GM10248 (cell line): Measurements from ENCODE around the gene LAMA1.

Source experiments
- CTCF ChIA-PET: fragments of 300-600 bp; sonication (Branson Sonifier 250); formaldehyde crosslinking; extraction: SDS; loops from one replicate; lab custom pipeline; 2021; ENCODE audit warnings: antibody characterized with exemption; lab: Yijun Ruan, JAX
- POLR2A ChIA-PET: fragments of 350-650 bp; sonication (Branson Sonifier 250); formaldehyde crosslinking; extraction: SDS; loops from one replicate; lab custom pipeline; 2020; ENCODE audit warnings: antibody characterized with exemption; lab: Yijun Ruan, JAX
- DNase-seq: peaks from one replicate; pipeline ENCODE4 v3.0.0; 2012; ENCODE audit errors: extremely low spot score
- CTCF ChIP-seq: IDR thresholded peaks from 2 replicates; pipeline ENCODE4 v1.5.1; 2012; ENCODE audit warnings: mild to moderate bottlenecking, low read depth; ENCODE audit errors: extremely low read depth, missing control alignments, control extremely low read depth

Gene LAMA1

GRCh38 chr18:6976935-6977334, 140.7 kb downstream of the LAMA1 start:
- no peak for DNase-seq
- TF ChIP-seq CTCF = no peak
- ChIA-PET CTCF (no interaction called here), POLR2A (no interaction called here)

DNA sequence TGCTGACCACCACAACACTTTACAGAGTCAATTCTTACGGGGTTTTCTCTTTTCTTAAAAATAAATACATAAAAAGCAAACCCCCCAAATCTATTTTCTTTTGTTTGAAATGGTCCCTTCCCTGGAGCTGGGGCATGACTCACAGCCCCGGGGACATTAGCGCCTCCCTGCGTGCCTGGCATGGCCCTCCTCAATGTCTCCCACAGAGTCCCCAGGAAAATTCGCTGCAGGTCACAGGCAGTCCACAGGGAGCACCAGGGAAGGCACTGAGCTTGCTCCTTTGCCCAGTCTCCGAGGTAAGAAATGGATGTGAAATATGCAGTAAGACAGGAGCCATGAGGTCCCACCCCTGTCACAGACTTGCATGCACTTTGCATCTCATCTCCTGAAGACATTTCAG, 142.5 kb downstream of the LAMA1 start:
- no peak for TF ChIP-seq CTCF
- DNase-seq = no peak
- CTCF ChIA-PET = no interaction called here
- POLR2A ChIA-PET = no interaction called here

- CTCF ChIA-PET = interaction anchor here (1.3 kb wide), 2 partner anchors 9 to 22 kb away, joined by 3 read pairs; no protein-coding TSS in a partner anchor
- POLR2A ChIA-PET = no interaction called here
- no peak for TF ChIP-seq CTCF
- no peak for DNase-seq
Measured at GRCh38 chr18:6971823-6972478, 145.6 kb downstream of the LAMA1 start.

GRCh38 chr18:6963452-6964097, 154.0 kb downstream of the LAMA1 start:
- POLR2A ChIA-PET = no interaction called here
- CTCF ChIA-PET = no interaction called here
- TF ChIP-seq CTCF = no peak
- no peak for DNase-seq

DNA sequence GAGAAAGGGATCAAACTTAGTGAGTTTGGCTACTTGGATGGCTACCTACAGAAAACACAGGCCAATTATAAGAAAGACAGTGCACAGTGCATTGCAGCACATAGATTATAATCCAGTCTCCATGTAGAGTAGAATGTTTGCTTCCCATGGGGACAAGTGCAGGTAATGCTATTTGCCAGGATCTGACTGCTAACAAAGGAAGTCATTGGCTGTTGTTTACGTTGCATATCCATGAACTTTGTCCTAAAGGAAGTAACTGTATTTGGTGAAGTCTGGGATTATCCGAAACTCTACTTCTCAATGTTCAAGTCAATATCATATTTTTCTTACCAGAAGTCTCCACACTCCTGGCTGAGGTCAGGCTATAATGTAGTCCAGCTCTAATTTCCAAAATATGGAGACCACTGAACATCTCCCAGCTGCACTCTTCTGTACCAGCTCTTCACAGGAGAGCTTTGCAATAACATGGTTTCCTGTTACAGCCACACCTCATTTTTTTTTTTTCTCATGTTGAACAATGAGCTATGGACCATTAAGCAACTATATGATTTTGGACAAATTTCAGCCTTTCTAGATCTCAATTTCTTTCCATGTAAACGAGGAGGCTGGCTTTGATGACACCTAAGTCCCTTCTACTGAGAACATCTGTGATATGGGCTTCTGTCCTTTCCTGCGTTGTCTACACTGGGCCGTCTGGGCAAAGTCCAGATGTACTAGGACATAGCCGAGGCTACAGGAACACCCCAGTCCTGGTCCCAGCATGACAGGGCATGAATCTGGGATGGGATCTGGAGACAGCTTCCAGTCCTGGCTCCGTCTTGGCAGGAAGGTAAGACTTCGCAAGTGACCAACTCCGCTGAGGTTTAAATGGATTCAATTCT, 154.8 kb downstream of the LAMA1 start:
- ChIA-PET CTCF (no interaction called here), POLR2A (no interaction called here)
- no peak for TF ChIP-seq CTCF
- no peak for DNase-seq

GRCh38 chr18:6961331-6961730, 156.3 kb downstream of the LAMA1 start:
- CTCF ChIA-PET = no interaction called here
- no peak for TF ChIP-seq CTCF
- POLR2A ChIA-PET = no interaction called here
- DNase-seq = no peak
